DND-41 (cell line): ENCODE measurements around the gene RING1.

Experiments used
- ATAC-seq: fragments of 200-7000 bp; cut with Tn5 transposase; 3 replicates; pipeline ENCODE4 v1.9.1; 2021; ENCODE audit warnings: low read depth; ENCODE audit not compliant: insufficient read depth
- DNase-seq: peaks from one replicate; pipeline ENCODE4 v3.0.0-alpha.2; 2020
- H2AFZ ChIP-seq: 2 replicates; pipeline ENCODE4 v1.6.0; 2012; ENCODE audit warnings: low read depth, low read length
- H3K27ac ChIP-seq: 2 replicates; pipeline ENCODE4 v1.5.1; 2012; ENCODE audit warnings: low read length, inconsistent platforms
- H3K27me3 ChIP-seq: fragments of 200-600 bp; sonication (generic); 2 replicates; pipeline ENCODE4 v1.6.0; 2012; ENCODE audit warnings: low read length, mild to moderate bottlenecking, inconsistent platforms; ENCODE audit not compliant: insufficient read depth, poor library complexity
- H3K36me3 ChIP-seq: 2 replicates; pipeline ENCODE4 v1.5.1; 2012; ENCODE audit warnings: low read length, inconsistent platforms; ENCODE audit not compliant: insufficient read depth
- H3K4me1 ChIP-seq: 2 replicates; pipeline ENCODE4 v1.5.1; 2012; ENCODE audit warnings: mild to moderate bottlenecking, low read length; ENCODE audit not compliant: insufficient read depth
- H3K4me2 ChIP-seq: 2 replicates; pipeline ENCODE4 v1.6.0; 2012; ENCODE audit warnings: mild to moderate bottlenecking, moderate library complexity, low read length, inconsistent platforms; ENCODE audit not compliant: insufficient read depth
- H3K4me3 ChIP-seq, 2 experiments: fragments of 200-600 bp in 1 of 2; shearing (Covaris generic) in 1 of 2; 2 replicates each; pipeline ENCODE4 v1.5.1; 2012 to 2016; ENCODE audit warnings: inconsistent platforms in 2 of 2, low read length in 2 of 2, mild to moderate bottlenecking in 2 of 2, low read depth in 1 of 2, moderate library complexity in 1 of 2
- H3K79me2 ChIP-seq: 2 replicates; pipeline ENCODE4 v1.6.0; 2012; ENCODE audit warnings: low read length, inconsistent platforms; ENCODE audit not compliant: insufficient read depth
- H3K9ac ChIP-seq: 2 replicates; pipeline ENCODE4 v1.6.0; 2012; ENCODE audit warnings: low read depth, mild to moderate bottlenecking, inconsistent platforms, low read length, moderate library complexity
- H3K9me3 ChIP-seq: 2 replicates; pipeline ENCODE4 v1.5.1; 2012; ENCODE audit warnings: low read length, moderate library complexity, mild to moderate bottlenecking, inconsistent platforms; ENCODE audit not compliant: insufficient read depth, severe bottlenecking
- H4K20me1 ChIP-seq: 2 replicates; pipeline ENCODE4 v1.6.0; 2012; ENCODE audit warnings: low read length; ENCODE audit not compliant: insufficient read depth
- CTCF ChIP-seq: IDR thresholded peaks from 2 replicates; pipeline ENCODE4 v1.5.1; 2012; ENCODE audit warnings: borderline replicate concordance, low read length, moderate library complexity, mild to moderate bottlenecking; ENCODE audit not compliant: poor library complexity, severe bottlenecking; ENCODE audit errors: extremely low read depth
- EZH2 ChIP-seq: IDR thresholded peaks from 3 replicates; pipeline ENCODE4 v1.6.1; 2012; ENCODE audit warnings: borderline replicate concordance, low read depth, mild to moderate bottlenecking, moderate library complexity, low read length, inconsistent platforms; ENCODE audit not compliant: severe bottlenecking

The RING1 gene

GRCh38 chr6:33199687-33200218 lies 8.5 kb upstream of the RING1 start:
- peak overlapping the region; percentile 58 to 60; a peak in 3 of 4 replicates for H3K4me3 ChIP-seq
- peak overlapping the region; percentile 99 for H3K27ac ChIP-seq
- H3K36me3 ChIP-seq, result peaks cover 67% of the 10 kb centered on the region
- peaks cover 56% of the 10 kb centered on the region for H3K4me1 ChIP-seq
- ATAC-seq (peak; percentile 49), DNase-seq (peak; percentile 82)
- no peak for TF ChIP-seq EZH2
- no peak for TF ChIP-seq CTCF
- H3K79me2 ChIP-seq, result peaks cover 59% of the 10 kb centered on the region
- peaks cover 37% of the 10 kb centered on the region for H4K20me1 ChIP-seq
- H3K27me3 ChIP-seq, result no peaks in the 10 kb centered on the region
- H3K4me2 ChIP-seq, result peak overlapping the region; percentile 77
- H3K9me3 ChIP-seq, result no peaks in the 10 kb centered on the region
- H3K9ac ChIP-seq, result peak overlapping the region; percentile 90
- H2AFZ ChIP-seq, result peak overlapping the region; percentile 92

DNA sequence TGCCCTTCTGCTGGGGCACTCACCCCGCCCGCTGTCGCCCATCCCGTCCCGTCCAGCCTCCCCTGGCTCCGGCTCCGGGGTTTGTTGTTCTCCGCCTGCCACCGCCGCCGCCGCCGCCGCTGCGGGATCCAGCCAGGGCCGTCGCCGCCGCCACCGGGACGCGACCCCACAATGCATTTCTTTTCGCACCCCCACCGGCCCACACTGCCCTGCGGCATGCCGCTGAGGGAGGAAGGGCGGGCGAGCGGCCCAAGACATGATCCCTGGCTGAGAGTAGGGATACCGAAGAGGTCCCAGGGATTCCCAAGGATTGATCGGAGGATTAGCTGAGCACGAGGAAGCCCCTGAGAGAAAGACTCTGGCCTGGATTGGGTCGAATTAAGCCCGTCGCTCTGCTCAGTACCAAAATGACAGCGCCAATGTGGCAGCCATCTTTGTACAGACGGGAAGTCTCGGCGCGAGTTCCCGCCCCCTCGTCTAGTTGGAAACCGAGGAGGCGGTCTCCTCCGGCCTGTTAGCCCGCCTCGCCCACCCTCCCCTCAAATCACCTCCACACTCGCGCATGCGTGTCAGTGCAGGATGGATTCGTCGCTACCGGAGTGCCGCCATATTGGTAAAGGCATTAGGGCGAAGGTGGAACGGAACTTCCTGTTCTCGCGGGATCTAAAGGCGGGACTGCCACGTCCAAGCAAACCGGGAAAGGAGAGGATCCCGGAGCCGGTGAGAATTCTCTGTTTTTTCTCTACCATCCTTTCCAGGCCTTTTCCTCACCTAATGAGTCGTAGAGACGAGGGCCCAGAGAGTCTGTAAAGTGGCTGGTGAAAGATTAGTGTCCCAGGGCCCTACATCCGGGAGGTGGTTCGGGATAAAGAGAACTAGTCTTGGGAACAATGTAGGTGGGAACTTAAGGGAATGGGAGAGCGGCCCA lies 7.8 kb upstream of the RING1 start, which contains the start of the genes RXRB and SLC39A7:
TSS of gene RXRB (minus strand) at position 447 of the 928 bp plus-strand sequence. CDS start at position 258, 189 bp downstream.
TSS of gene SLC39A7 (plus strand) at position 649 of the 928 bp plus-strand sequence. CDS start 379 bp downstream, outside the sequence.
- no peak for TF ChIP-seq EZH2
- no peak for TF ChIP-seq CTCF
- Histone ChIP-seq H3K36me3 (peaks cover 60% of the 10 kb centered on the region), H3K4me1 (peaks cover 63% of the 10 kb centered on the region), H4K20me1 (peaks cover 31% of the 10 kb centered on the region), H3K27ac (peak within 1 kb of the TSS; percentile 99), H3K9me3 (no peaks in the 10 kb centered on the region), H3K79me2 (peaks cover 59% of the 10 kb centered on the region), H3K4me2 (peak within 1 kb of the TSS; percentile 80), H2AFZ (peak within 1 kb of the TSS; percentile 92), H3K9ac (peak within 1 kb of the TSS; percentile 90), H3K4me3 (peak within 1 kb of the TSS; percentile 58 to 60; a peak in 3 of 4 replicates), H3K27me3 (no peaks in the 10 kb centered on the region)
- ATAC-seq (peak; percentile 77), DNase-seq (peak; percentile 99)

- no peaks in the 10 kb centered on the region for H3K9me3 ChIP-seq
- H3K27ac ChIP-seq, result peak overlapping the region; percentile 99
- peak overlapping the region; percentile 80 for H3K4me2 ChIP-seq
- TF ChIP-seq EZH2 (no peak), CTCF (no peak)
- DNase-seq (no peak), ATAC-seq (no peak)
- H2AFZ ChIP-seq, result peak overlapping the region; percentile 82
- H3K9ac ChIP-seq, result peak overlapping the region; percentile 90
- H3K27me3 ChIP-seq, result no peaks in the 10 kb centered on the region
- H3K4me3 ChIP-seq, result peak overlapping the region; percentile 58 to 60; a peak in 3 of 4 replicates
- H3K79me2 ChIP-seq, result peaks cover 59% of the 10 kb centered on the region
- H4K20me1 ChIP-seq, result peaks cover 25% of the 10 kb centered on the region
- peaks cover 65% of the 10 kb centered on the region for H3K4me1 ChIP-seq
- peaks cover 53% of the 10 kb centered on the region for H3K36me3 ChIP-seq
These were observed 7.2 kb upstream of the RING1 start for GRCh38 chr6:33201147-33201545.
